Stimulated activated CD8-positive, alpha-beta memory T cell treated with anti-CD3 and anti-CD28 coated beads, Interleukin-7, amount 100 ng/mL, for 1 hour (primary cell): ENCODE measurements around the gene MAN2B1.
"Not testable (repeated sequence)": the region's sequence is repeated elsewhere in the genome, so short reads cannot be mapped to it uniquely, and the experiment has no call there.

Experiments used
- DNase-seq, 2 donors: peaks; one replicate each; pipeline ENCODE4 v3.0.0-alpha.2; 2020; ENCODE audit warnings: low read depth in 2 of 2

Gene MAN2B1

DNA sequence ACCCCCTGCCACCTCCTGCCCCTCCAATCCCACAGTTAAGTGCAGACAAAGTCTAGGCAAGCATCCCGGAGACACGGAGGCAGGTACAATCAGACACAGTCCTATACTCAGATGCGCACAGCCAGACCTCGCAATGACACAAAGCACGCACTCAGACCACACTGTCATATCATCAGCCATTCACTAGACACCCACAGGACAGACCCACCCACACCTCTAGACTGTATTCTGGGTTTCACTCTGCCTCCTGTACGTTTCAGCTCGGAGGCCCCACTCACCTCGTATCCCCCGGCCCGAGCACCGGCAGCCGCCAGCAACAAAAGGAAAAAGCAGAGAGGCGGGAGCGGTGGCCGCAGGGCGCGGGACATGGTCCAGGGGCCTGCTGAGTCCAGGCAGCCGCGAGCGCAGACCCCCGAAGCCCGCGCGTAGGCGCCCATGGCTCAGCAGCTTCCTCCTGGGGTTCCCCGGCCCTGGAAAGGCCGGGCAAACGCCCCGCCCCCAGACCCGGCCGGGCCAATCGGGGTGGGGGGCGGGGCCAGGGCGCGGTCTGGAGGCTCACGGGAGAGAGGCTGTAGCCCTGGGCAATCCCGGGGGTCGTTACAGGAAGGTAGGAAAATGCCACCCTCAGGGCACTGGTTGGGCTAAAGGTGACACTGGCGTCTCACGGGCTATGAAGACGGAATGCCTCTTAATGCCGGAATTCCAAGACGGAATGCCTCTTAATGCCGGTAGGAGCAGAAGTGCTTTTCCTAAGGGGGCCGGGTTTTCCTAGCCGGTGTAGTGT, at the start of gene MAN2B1, which contains the start of gene WDR83:
Gene MAN2B1, minus strand, starts transcription at position 478 of the 784 bp plus-strand sequence. Its CDS starts 41 bp downstream, at position 437.
Gene WDR83, plus strand, starts transcription at position 543 of the 784 bp plus-strand sequence. CDS start 2,984 bp downstream, outside the sequence.
- DNase-seq, result peak; percentile 48 to 54

DNA sequence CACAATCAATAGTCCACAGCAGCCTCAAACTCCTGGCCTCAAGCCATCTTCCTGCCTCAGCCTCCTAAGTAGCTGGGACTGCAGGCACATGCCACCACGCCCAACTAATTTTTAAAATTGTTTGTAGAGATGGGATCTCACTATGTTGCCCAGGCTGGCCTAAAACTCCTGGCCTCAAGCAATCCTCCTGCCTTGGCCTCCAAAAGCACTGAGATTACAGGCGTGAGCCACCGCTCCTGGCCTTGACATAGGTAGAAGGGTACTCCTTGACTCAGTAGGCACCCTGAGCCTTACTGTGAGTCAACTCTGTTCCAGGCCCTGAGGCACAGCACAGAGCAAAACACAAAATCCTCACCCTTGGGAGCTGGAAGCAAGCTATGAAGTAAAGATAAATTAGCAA, 49.4 kb upstream of the MAN2B1 start:
- no peak for DNase-seq

DNA sequence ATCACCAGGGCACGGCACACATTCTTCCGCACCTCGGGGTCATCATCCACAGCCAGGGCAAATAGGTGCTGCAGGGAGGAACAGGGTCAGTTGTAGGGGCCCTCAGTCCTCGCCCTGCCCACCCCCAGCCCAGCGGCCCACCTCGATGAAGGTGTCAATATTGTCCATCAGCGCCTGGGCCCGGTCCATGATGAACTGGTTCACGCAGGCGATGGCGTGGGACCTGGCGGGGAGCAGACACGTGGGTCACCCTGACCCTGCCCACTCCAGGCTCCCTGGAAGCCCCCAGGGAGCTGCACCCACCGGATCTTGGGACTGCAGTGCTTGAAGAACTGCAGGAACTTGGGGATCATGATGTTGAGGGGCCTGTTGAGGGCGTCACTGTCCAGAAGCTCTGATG, 48.6 kb upstream of the MAN2B1 start:
- no peak for DNase-seq

DNA sequence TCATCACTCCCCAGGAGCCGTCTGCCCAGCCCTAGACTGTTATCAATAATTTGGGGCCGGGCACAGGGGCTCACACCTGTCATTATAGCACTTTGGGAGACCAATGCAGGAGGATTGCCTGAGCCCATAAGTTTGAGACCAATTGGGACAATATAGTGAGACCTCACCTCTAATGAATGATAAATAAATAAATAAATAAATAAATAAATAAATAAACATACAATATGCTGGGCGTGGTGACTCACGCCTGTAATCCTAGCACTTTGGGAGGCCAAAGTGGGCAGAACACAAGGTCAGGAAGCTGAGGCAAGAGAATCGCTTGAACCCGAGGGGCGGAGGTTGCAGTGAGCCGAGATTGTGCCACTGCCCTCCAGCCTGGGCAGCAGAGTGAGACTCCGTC, 46.8 kb upstream of the MAN2B1 start:
- DNase-seq, result not testable (repeated sequence)

DNA sequence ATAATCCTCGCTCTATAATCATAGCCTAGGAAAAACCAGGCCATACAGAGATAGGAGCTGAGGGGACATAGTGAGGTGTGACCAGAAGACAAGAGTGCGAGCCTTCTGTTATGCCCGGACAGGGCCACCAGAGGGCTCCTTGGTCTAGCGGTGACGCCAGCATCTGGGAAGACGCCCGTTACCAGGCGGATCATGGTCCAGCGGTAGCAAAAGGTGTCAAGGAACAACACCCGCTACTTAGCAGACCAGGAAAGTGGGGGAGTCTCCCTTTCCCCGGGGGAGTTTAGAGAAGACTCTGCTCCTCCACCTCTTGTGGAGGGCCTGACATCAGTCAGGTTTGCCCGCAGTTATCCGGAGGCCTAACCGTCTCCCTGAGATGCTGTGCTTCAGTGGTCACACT, 45.5 kb upstream of the MAN2B1 start:
- not testable (repeated sequence) for DNase-seq

DNA sequence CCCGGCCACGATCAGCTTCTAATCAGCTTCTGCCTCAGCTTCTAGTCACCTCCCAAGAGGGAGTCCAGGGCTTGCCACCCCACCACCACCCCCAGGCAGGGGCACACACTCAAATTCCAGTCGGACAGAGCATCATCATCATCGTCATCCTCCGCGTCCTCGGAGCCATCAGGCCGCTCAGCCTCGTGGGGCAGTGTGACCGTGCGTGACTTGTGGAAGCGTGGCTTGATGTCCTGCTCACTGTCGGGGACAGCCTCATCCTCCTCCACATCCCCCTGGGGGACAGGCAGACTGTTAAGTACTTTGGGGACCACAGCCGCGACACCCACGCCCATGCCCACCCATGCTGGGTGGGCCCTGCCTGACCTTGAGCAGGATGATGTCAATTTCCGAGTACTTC, 44.6 kb upstream of the MAN2B1 start:
- DNase-seq, result no peak

DNA sequence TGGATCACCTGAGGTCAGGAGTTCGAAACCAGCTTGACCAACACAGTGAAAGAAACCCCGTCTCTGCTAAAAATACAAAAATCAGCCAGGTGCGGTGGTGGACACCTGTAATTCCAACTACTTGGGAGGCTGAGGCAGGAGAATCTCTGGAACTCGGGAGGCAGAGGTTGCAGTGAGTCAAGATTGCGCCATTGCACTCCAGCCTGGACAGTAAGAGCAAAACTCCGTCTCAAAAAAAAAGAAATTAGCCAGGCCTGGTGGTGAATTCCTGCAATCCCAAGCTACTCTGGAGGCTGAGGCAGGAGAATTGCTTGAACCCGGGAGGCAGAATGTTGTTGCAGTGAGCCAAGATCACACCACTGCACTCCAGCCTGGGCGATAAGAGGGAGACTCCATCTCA, 42.1 kb upstream of the MAN2B1 start:
- DNase-seq, result no peak

DNA sequence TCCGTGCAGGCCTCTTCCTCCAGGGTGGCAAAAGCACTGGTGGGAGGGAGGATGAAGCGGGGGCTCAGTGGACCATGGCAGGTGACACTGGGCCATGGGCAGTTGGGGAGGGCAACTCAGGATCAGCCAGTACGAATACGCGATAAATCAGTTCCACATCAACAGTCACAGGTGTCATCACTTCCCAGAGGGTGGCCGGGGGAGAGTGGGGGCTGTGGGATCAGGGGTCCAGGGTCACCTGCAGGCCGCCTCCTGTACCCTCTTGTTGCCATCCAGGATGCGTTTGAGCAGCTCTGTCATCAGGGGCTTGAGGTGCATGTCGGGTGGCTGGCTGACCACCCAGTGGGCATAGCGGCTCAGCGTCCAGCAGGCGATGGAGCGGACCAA, 39.8 kb upstream of the MAN2B1 start:
- DNase-seq, result no peak

DNA sequence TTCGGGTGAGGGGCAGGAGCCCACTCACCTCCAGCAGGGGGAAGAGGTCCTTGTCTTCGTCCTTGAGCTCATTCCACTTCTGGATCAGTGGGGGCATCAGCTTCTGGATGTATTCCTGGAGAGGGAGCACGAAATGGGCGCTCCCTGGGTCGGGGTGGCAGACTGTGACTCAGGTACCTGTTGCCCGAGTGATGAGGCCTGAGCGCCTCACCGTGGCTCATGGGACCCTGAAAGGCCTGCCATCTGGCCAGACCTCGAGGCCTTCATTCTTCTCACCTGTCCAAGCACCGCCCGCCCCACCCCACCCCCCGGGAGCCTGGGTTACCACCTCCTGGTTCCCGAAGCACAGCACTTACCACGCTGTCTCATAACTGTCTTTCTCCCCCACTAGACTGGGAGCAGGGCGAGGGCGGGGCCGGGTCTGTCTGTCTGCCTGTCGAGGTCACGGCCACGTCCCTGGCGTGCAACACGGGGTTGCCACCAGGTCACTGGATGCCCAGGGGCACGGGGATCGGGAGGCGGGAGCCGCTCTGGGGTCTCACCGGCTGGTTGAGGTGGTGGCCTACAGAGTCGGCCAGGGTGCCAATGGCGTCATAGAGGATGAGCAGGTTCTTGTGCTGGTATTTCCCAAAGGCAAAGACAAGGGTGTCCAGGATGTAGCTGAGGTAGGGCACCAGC, 39.3 kb upstream of the MAN2B1 start:
- no peak for DNase-seq

DNA sequence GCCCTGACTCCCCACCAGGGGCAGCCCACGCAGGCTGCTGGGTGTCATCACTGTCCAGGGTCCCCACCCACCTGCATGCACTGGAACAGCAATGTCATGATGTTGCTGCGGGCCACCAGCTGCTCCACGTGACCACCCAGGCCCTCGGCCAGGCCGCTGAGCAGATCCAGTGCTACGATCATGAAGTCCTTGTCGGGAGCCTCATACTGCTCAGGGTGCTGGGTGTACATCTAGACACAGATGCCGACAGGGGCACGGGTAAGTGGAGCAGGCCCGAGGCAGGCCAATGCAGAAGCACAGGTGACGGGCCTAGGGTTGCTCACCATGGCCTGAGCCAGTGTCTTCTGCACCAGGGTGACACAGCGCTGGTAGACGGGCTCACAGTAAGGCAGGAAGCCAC, 38.6 kb upstream of the MAN2B1 start:
- no peak for DNase-seq

DNA sequence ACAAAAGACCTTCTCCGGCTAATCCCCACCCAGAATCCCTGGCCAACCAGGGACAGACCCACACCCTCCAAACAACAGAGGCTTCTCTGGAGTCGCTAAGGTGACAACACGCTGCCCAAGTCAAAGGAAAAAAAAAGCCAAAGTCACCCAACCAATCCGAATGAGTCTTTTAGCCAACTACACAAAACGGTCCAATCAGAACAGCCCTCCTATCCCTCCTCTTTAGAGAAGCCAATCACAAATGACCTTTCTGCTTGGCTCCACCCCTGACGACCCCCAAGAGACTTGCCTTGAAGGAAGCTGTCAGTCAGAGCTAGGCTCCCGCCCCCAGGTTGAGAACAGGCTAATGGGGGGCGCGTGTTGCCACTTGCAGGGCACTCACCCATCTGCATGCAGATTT, 36.5 kb upstream of the MAN2B1 start:
- DNase-seq, result no peak

DNA sequence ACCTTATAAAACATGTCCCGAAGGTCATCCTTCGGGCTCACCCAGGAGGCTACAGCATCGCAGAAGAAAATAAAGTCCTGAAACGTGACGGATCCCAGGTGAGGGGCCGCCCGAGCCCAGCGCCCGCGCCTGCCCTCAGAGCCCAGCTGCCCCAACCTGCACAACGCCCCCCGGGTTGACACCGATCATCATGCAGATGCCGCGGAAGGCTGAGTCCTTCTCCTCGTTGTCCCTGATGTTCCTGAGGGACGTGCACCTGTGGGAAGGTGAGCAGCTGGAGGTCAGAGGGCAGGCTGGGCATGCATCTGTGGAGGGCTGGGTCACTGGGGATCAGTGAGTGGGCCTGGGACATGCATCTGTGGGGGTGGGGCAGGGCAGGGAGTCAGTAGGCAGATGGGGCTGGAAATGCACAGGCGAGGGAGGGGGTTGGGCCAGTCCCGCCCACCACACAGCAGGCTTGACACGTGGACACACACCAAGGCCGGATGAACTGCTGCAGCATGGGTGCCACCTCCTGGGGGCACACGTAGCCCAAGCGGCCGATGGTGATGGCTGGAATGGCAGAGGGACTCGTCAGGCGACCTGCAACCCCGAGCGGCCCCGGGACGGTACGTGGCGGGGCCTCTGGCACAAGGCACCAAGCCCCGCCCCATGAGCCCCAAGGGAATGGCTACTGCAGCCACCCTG, 35.2 kb upstream of the MAN2B1 start:
- no peak for DNase-seq

DNA sequence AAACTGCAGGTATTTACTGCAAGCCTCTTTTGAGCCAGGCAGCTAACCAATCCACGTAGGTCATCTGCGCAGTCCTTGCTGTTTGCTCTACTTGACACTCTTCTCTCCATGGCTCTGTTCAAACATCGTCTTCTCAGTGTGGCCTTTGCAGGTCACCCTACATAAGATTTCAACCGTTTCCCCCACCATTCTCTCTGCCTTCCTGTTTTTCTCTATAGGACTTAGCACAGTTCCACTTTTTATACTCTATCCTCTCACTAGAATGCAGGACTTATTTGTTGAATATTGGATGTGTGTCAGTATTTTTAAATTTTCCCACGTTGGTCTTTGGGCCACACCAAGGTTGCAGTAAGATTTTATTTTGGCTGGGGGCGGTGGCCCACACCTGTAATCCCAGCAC, 31.6 kb upstream of the MAN2B1 start:
- no peak for DNase-seq

DNA sequence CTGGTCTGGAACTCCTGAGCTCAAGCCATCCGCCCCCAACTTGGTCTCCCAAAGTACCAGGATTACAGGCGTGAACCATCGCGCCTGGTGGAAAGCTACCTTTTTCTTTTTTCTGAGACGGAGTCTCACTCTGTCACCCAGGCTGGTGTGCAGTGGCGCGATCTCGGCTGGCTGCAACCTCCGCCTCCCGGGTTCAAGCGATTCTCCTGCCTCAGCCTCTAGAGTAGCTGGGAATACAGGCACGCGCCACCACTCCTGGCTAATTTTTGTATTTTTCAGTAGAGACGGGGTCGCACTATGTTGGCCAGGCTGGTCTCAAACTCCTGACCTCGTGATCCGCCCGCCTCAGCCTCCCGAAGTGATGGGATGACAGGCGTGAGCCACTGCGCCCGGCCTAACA, 30.9 kb upstream of the MAN2B1 start:
- DNase-seq, result not testable (repeated sequence)

DNA sequence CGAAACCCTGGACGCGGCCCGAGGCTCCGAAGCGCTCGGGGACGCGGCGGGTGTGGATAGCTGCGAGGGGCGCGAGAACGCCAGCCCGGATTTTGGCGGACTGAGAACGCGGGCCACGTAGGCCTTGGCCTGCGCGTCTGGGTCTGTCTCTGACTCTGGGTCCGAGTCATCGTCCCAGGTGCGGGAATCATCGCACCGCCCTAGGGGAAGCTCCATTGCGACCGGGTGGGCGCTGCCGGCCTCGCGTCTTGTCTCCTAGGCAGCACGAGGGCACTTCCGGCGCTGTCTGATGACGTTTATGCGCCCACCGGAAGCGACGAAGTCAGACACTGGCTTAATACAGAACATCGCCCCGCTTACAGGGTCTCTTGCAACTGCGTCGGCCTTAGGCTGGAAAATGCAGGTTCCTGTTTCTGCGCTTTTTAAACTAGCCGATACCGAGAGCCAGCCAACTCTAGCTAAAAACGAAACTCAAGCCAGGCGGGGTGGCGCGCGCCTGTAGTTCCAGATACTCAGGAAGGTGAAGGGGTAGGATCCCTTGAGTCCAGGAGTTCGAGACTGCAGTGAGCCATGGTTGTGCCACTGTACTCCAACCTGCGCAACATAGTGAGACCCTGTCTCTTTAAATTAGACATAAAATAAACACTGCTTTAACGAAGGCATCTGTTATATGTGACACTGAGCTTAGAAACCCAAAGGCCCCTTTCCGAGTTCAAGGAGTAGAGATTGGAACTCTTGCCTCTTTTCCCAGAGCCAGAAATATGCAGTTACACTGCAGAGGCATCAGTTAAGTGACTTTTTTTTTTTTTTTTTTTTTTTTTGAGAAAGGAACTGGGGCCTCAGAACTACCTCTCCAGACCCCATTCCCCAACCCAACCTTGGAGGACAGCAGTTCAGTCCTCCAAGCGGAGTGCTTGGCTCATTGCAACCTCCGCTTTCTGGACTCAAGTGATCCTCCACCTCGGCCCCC, 30.1 kb upstream of the MAN2B1 start, which contains the start of gene FBXW9:
Gene FBXW9, minus strand, starts transcription at position 266 of the 970 bp plus-strand sequence. Its CDS starts 50 bp downstream, at position 216.
- DNase-seq, result peak; percentile 99

DNA sequence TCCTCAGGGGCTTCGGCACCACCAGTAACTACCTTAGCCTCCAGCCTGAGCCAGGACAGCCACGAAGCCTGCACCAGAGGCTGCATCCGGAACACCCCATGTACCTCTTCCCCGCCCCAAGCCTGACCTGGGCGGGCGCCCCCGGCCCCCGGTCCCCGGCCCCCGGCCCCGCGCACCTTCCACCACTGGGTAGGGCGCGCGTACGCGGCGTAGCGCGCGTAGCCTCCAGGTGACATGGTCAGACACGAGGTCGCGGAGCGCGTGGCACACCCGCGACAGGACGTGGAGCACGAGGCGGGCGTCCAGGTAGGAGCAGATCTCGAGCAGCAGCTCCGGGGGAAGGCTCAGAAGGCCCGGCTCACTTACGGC, 29.4 kb upstream of the MAN2B1 start:
- DNase-seq, result no peak

DNA sequence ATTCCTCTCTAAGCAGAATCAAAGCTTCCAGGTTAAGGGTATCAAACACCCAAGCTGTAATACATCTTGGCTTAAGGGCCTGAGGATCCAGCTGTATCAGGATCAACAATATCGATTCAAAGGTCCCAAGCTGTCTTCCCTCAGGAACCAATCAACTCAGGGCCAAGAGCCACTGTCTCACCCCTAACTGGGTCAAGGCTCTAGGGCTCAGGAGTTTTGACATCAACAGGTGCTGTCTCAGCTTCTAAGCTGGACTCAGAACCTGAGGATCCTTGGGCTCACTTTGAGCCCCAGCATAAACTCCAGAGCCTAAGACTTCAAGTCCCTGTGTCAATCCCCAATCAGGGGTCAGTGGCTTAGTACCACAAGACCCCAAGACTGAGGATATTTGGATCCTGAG, 29.0 kb upstream of the MAN2B1 start:
- DNase-seq, result no peak

DNA sequence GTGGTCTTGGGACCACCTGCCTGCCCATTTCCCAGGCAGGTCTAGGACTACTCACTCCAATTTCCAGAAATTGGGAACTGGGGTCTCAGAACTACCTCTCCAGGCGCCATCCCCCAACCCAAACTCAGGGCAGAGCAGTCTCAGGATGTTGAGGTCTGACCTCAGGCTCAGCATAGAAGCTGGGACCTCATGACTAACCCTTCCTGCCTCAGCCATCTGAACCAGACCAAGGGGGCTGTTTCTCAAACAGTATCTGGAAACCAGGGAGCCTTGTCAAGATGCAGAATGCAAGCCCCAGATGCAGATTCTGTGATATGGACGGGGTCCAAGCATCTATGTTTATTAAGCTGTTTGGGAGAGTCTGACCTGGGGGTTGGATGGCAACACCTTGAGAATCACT, 28.6 kb upstream of the MAN2B1 start:
- DNase-seq, result no peak

DNA sequence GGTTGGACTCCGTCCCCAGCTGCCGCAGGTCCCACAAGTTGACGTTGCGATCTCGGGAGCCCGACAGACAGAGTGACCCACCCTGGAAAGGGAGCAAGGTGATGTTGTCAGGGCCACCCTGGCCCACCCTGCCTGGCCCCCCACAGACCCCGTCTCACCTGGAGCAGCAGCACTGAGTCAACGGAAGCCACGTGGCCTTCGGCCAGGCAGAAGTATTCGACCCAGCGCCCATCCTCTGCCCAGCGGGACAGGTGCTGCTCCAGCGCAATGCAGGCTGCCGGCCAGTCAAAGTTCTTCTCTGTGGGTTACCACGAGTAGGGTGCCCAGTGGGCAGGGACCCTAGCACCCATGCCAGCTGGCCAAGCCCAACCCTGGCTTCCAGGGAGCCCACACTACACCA, 28.1 kb upstream of the MAN2B1 start:
- no peak for DNase-seq

DNA sequence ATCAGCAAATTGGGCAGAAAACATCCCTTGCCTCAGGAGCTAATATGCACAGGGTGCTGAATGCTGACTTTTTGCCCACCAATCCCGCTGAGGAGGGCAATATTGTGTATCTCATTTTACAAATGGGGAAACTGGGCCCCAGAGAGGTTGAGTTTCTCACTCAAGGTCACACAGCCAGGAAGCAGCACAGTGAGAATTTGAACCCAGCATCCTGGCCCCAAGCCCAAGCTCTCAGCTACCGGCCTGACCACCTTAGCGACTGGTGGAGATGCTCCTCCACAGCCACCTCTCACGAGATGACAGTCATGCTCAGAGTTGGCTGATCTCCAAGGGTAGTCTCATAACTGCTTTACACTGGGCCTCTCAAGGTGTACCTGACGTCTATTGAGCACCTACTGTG, 26.4 kb upstream of the MAN2B1 start:
- DNase-seq, result no peak

DNA sequence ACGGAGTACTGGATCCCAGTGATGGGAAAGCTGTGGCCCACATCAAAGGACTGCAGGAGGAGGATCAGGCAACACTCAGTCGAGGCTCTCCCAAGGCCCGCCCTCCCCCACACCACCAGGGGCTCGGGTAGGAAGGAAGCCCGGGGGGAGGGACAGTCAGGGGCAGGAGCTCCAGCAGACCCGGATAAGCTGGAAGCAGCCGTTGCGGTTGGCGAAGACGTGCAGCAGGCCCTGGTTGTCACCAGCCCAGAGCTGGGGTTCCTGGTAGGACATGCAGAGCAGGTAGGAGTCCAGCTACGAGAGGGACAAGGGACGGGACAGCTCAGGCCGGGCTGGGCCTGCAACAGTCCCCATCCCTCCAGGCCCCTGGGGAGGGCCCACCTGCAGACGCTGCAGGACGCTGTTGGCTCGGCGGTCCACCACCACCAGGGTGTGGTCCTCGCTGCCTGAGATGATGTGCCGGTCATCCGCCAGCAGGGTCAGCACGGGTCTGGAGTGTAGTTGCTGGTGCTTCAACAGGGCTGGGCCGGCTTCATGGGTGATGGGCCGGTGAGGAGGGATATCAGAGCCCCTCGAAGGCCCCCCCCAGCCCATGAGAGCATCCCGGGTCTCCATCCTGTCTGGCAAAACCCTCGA, 23.2 kb upstream of the MAN2B1 start:
- no peak for DNase-seq
